Hippocampal formation (tissue), 2 donors: ENCODE measurements around the gene FAM162B.
"Not testable (repeated sequence)": the region's sequence is repeated elsewhere in the genome, so short reads cannot be mapped to it uniquely, and the experiment has no call there.

Experiments
- DNase-seq, 2 donors: peaks; one replicate each; lab custom pipeline; 2025; lab: John Stamatoyannopoulos, UW

FAM162B gene

GRCh38 chr6:116726947-116727346, 38.6 kb downstream of the FAM162B start:
- no peak for DNase-seq

- no peak for DNase-seq
Measured at GRCh38 chr6:116714761-116715160, 50.8 kb downstream of the FAM162B start.

GRCh38 chr6:116714296-116714695, 51.2 kb downstream of the FAM162B start:
- DNase-seq: no peak

- no peak for DNase-seq
Measured at GRCh38 chr6:116705917-116706316, 59.6 kb downstream of the FAM162B start.

GRCh38 chr6:116703888-116704287, 61.6 kb downstream of the FAM162B start:
- DNase-seq: not testable (repeated sequence)
